K562 (cell line): ENCODE results near the gene ATF6B. TPM values are rescaled to one million over a fixed set of nuclear protein-coding genes. Genes with fewer than 3 reads are reported as not detected.
A peak's percentile ranks its signal among the peaks of the same experiment; 100 is the strongest.

ENCODE experiments used
- ATF1 ChIP-seq, 2 experiments: fragments of 450-650 bp in 1 of 2; IDR thresholded peaks; 2 replicates each; pipeline ENCODE4 v1.6.1; 2016; ENCODE audit warnings: missing compliant biosample characterization in 1 of 2, missing genetic modification characterization in 1 of 2
- ESRRB ChIP-seq: fragments of 250-450 bp; sonication (Bioruptor Pico); IDR thresholded peaks from 2 replicates; pipeline ENCODE4 v1.5.0; 2020; ENCODE audit warnings: mild to moderate bottlenecking, moderate library complexity, borderline replicate concordance
- FIP1L1 ChIP-seq: fragments of 200-400 bp; formaldehyde crosslinking; IDR thresholded peaks from 2 replicates; pipeline ENCODE4 v1.6.1; 2018; ENCODE audit warnings: mild to moderate bottlenecking, low read depth, low read length; ENCODE audit not compliant: poor library complexity, severe bottlenecking
- FOS ChIP-seq: IDR thresholded peaks from 3 replicates; pipeline ENCODE4 v1.6.1; 2011; ENCODE audit not compliant: insufficient read length; ENCODE audit errors: extremely low read depth
- GABPA ChIP-seq: fragments of 200-800 bp; sonication (Bioruptor generic); conservative IDR thresholded peaks from 2 replicates; pipeline ENCODE4 v1.6.1; 2016; ENCODE audit warnings: low read depth, missing genetic modification characterization, missing compliant biosample characterization
- GATA2 ChIP-seq: sonication (generic); formaldehyde crosslinking; IDR thresholded peaks from 2 replicates; pipeline ENCODE4 v1.4.0; 2020; ENCODE audit warnings: mild to moderate bottlenecking, missing genetic modification reagents
- KAT7 ChIP-seq: sonication (generic); formaldehyde crosslinking; IDR thresholded peaks from 2 replicates; pipeline ENCODE4 v1.8.0; 2022; ENCODE audit warnings: missing genetic modification reagents, mild to moderate bottlenecking, borderline replicate concordance
- KHSRP ChIP-seq: fragments of 450-650 bp; IDR thresholded peaks from 2 replicates; pipeline ENCODE4 v1.6.1; 2017
- MAFK ChIP-seq: IDR thresholded peaks from 2 replicates; pipeline ENCODE4 v1.6.1; 2011; ENCODE audit warnings: low read length, improper control_type of control experiment
- MCM3 ChIP-seq: fragments of 450-650 bp; IDR thresholded peaks from 2 replicates; pipeline ENCODE4 v1.6.1; 2016
- NFATC3 ChIP-seq: fragments of 450-650 bp; IDR thresholded peaks from 2 replicates; pipeline ENCODE4 v1.6.1; 2017; ENCODE audit warnings: mild to moderate bottlenecking
- SMC3 ChIP-seq: conservative IDR thresholded peaks from 2 replicates; pipeline ENCODE4 v1.6.1; 2011; ENCODE audit warnings: low read depth, low read length, improper control_type of control experiment; ENCODE audit not compliant: insufficient read depth
- STAG1 ChIP-seq: sonication (generic); formaldehyde crosslinking; IDR thresholded peaks from 2 replicates; pipeline ENCODE4 v1.5.0; 2020; ENCODE audit warnings: missing genetic modification reagents, borderline replicate concordance
- ZBTB1 ChIP-seq: sonication (generic); formaldehyde crosslinking; IDR thresholded peaks from 2 replicates; pipeline ENCODE4 v1.8.1; 2023; ENCODE audit warnings: missing genetic modification reagents, low read depth, mild to moderate bottlenecking, borderline replicate concordance
- ZFP36 ChIP-seq: fragments of 150-350 bp; IDR thresholded peaks from 2 replicates; pipeline ENCODE4 v1.6.1; 2018; ENCODE audit warnings: low read length, low read depth; ENCODE audit not compliant: partially characterized antibody
- ZNF184 ChIP-seq: sonication (generic); formaldehyde crosslinking; IDR thresholded peaks from 2 replicates; pipeline ENCODE4 v1.5.0; 2020; ENCODE audit warnings: missing genetic modification reagents
- ZNF263 ChIP-seq: sonication (generic); formaldehyde crosslinking; IDR thresholded peaks from 2 replicates; pipeline ENCODE4 v1.8.0; 2022; ENCODE audit warnings: mild to moderate bottlenecking, missing genetic modification reagents, borderline replicate concordance
- ZNF551 ChIP-seq: fragments of 250-450 bp; sonication (Bioruptor Pico); IDR thresholded peaks from 2 replicates; pipeline ENCODE4 v1.5.0; 2021; ENCODE audit warnings: mild to moderate bottlenecking, moderate library complexity
- polyA plus RNA-seq, 8 experiments: library from polyadenylated mRNA; depleted of rRNA in 4 of 8; stranded (reverse) in 5 of 8; unstranded in 3 of 8; fragments of >200 nt; fragmentation: Nextera tagmentation in 2 of 8; fragmentation: Illumina TruSeq in 1 of 8; extraction: Ambion mirVana in 2 of 8; extraction: Trizol in 1 of 8; gene quantifications; 2 replicates each; pipeline versions ENCODE4 v1.2.1 to v1.2.3, GENCODE V29; 2011 to 2014; ENCODE audit warnings: inconsistent platforms in 1 of 8, missing spikeins in 1 of 8
- total RNA-seq, 7 experiments: library from RNA; depleted of rRNA in 6 of 7; stranded (reverse); fragments of >200 nt in 6 of 7; fragmentation: Illumina TruSeq in 2 of 7; extraction: Trizol in 2 of 7; gene quantifications; 2 replicates each; pipeline versions ENCODE4 v1.2.1 to v1.2.3, GENCODE V29; 2011 to 2021; ENCODE audit warnings: low replicate concordance in 1 of 7
- TF ChIP-seq, protein P1 (sequence below): fragments of 250-450 bp; sonication (Bioruptor Pico); IDR thresholded peaks from 2 replicates; pipeline ENCODE4 v1.8.0; 2022; ENCODE audit warnings: inconsistent platforms

The ATF6B gene
- total and polyA plus RNA-seq, 9 of the 15 experiments (the other 6 are each of a cell fraction or from before 2014, with no cell fraction given): 20.7 to 131 (median 31.7) TPM

DNA sequence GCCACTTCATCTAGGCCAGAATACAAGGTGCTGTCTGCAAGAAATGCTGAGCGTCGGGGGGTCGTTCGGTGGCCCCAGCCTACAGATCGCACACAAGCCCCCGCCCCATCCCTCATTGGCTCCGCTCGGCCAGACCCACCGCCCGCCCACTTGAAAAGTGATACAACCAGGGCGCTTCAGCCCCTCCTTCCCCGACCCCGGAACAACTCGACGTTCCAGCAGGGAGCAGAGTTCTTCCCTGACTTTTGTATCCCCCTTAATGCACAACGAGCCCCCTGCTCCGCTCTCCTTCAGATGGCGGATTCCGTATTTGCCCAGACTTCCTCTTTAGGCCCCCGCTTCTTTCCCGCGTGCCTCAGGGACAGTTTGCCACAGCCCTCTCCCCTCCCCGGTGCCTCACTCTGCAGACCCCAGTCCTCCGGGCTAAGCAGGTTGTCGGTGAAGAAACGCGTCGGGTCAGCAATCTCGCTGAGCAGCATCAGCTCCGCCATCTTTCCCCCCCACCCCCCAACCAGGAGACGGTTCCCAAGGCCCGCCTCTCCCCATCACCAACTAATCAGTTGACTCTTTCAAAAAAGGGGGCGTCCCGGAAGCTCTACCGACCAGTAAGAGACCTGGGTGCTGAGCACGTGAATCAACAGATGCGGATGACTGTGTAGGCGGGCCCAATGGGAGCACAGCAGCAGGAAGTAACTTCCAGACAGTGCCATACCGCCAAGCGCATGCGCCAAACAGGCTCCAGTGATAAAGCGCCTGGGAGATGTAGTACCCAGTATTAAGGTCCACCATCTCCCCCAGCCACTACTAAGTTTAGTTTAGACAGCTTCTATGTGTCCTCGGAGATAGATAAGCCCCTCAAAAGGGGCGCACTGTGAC, at the start of gene ATF6B (continued):
- TF ChIP-seq NFATC3 (peak; percentile 62; the same call in 1 of the 2 replicates), ZNF263 (CRISPR knock-in tag) (peak; percentile 68; the same call in 1 of the 2 replicates), ATF1 (CRISPR knock-in tag; IDR thresholded peaks at IDR 0.05) (no peak), ATF1 (tag; IDR thresholded peaks at IDR 0.05) (peak; percentile 93), FIP1L1 (no peak), ZNF551 (CRISPR knock-in tag) (no peak), MAFK (peak; percentile 32; the same call in 1 of the 2 replicates), KAT7 (CRISPR knock-in tag) (peak; percentile 86; the same call in 1 of the 2 replicates), ESRRB (CRISPR knock-in tag) (no peak), ZFP36 (no peak), STAG1 (no peak), ZBTB1 (CRISPR knock-in tag) (no peak), GABPA (tag) (peak; percentile 83), ZNF184 (CRISPR knock-in tag) (no peak), FOS (peak; percentile 86), MCM3 (no peak), KHSRP (no peak), SMC3 (no peak), GATA2 (no peak)
- TF ChIP-seq, protein P1, sequence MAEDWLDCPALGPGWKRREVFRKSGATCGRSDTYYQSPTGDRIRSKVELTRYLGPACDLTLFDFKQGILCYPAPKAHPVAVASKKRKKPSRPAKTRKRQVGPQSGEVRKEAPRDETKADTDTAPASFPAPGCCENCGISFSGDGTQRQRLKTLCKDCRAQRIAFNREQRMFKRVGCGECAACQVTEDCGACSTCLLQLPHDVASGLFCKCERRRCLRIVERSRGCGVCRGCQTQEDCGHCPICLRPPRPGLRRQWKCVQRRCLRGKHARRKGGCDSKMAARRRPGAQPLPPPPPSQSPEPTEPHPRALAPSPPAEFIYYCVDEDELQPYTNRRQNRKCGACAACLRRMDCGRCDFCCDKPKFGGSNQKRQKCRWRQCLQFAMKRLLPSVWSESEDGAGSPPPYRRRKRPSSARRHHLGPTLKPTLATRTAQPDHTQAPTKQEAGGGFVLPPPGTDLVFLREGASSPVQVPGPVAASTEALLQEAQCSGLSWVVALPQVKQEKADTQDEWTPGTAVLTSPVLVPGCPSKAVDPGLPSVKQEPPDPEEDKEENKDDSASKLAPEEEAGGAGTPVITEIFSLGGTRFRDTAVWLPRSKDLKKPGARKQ (CRISPR knock-in tag): no peak
